SK-N-SH (cell line): Measurements from ENCODE around the gene FAM107A. TPM values are rescaled to one million over a fixed set of nuclear protein-coding genes. Genes with fewer than 3 reads are reported as not detected.

Experiments used
- CTCF ChIA-PET: fragments of 300-600, 350-600 bp; formaldehyde crosslinking; extraction: SDS; loops from one replicate; lab custom pipeline; 2021; lab: Yijun Ruan, JAX
- POLR2A ChIA-PET: fragments of 350-600 bp; sonication (Branson Sonifier 250); formaldehyde crosslinking; extraction: SDS; loops from one replicate; lab custom pipeline; 2020; ENCODE audit warnings: antibody characterized with exemption, inconsistent platforms; lab: Yijun Ruan, JAX
- DNase-seq: peaks from one replicate; pipeline ENCODE4 v3.0.0; 2012
- H2AFZ ChIP-seq: fragments of 200-600 bp; sonication (generic); 2 replicates; pipeline ENCODE4 v1.8.1; 2016; ENCODE audit warnings: antibody characterized with exemption, mild to moderate bottlenecking, low read depth
- H3F3A ChIP-seq: fragments of 200-600 bp; sonication (generic); replicated peaks from 2 replicates; pipeline ENCODE3; 2016; ENCODE audit warnings: antibody characterized with exemption, mild to moderate bottlenecking; ENCODE audit not compliant: insufficient read depth
- H3K27ac ChIP-seq, 2 experiments: fragments of 200-500 bp in 1 of 2; fragments of 200-600 bp in 1 of 2; sonication (Bioruptor generic) in 1 of 2; sonication (generic), shearing (Covaris generic) in 1 of 2; 2 replicates each; pipeline versions ENCODE4 v1.5.1 to v1.6.1; 2014 to 2016; ENCODE audit warnings: low read depth in 2 of 2, inconsistent platforms in 1 of 2, low read length in 1 of 2, mild to moderate bottlenecking in 1 of 2, mixed read lengths in 1 of 2
- H3K27me3 ChIP-seq: fragments of 200-600 bp; sonication (generic), shearing (Covaris generic); 2 replicates; pipeline ENCODE4 v1.6.1; 2016; ENCODE audit warnings: mixed run types; ENCODE audit not compliant: insufficient read depth
- H3K36me3 ChIP-seq, 2 experiments: fragments of 200-500 bp in 1 of 2; fragments of 200-600 bp in 1 of 2; sonication (Bioruptor generic) in 1 of 2; sonication (generic) in 1 of 2; replicated peaks in 1 of 2; 2 replicates each; pipeline versions ENCODE3 to v1.5.1; 2014 to 2016; ENCODE audit warnings: low read length in 1 of 2, mild to moderate bottlenecking in 1 of 2; ENCODE audit not compliant: insufficient read depth in 2 of 2, control insufficient read depth in 1 of 2
- H3K4me1 ChIP-seq, 2 experiments: fragments of 200-500 bp in 1 of 2; fragments of 200-600 bp in 1 of 2; sonication (Bioruptor generic) in 1 of 2; sonication (generic), shearing (Covaris generic) in 1 of 2; 2 replicates each; pipeline versions ENCODE4 v1.5.1 to v1.6.1; 2014 to 2016; ENCODE audit warnings: low read depth in 1 of 2, low read length in 1 of 2, mixed run types in 1 of 2; ENCODE audit not compliant: insufficient read depth in 2 of 2, control insufficient read depth in 1 of 2
- H3K4me2 ChIP-seq: fragments of 200-600 bp; sonication (generic), shearing (Covaris generic); 2 replicates; pipeline ENCODE4 v1.6.1; 2017; ENCODE audit warnings: mixed run types
- H3K4me3 ChIP-seq, 2 experiments: fragments of 200-500 bp in 1 of 2; fragments of 200-600 bp in 1 of 2; sonication (Bioruptor generic) in 1 of 2; sonication (generic), shearing (Covaris generic) in 1 of 2; 2 replicates each; pipeline versions ENCODE4 v1.5.1 to v1.8.1; 2014 to 2016; ENCODE audit warnings: low read depth in 2 of 2, inconsistent platforms in 1 of 2, low read length in 1 of 2, mild to moderate bottlenecking in 1 of 2, mixed read lengths in 1 of 2, moderate library complexity in 1 of 2
- H3K79me2 ChIP-seq: fragments of 200-600 bp; sonication (generic); 2 replicates; pipeline ENCODE4 v1.8.1; 2017; ENCODE audit warnings: mild to moderate bottlenecking; ENCODE audit not compliant: insufficient read depth
- H3K9ac ChIP-seq: fragments of 200-600 bp; sonication (generic); 2 replicates; pipeline ENCODE4 v1.6.1; 2017; ENCODE audit warnings: mixed run types
- H3K9me2 ChIP-seq: fragments of 200-600 bp; sonication (generic); 2 replicates; pipeline ENCODE4 v1.6.1; 2017; ENCODE audit warnings: mixed run types
- H3K9me3 ChIP-seq: fragments of 200-600 bp; sonication (generic); 2 replicates; pipeline ENCODE4 v1.6.1; 2017; ENCODE audit warnings: mixed run types, mild to moderate bottlenecking, moderate library complexity
- H4K20me1 ChIP-seq: fragments of 200-600 bp; sonication (generic); 2 replicates; pipeline ENCODE4 v1.6.1; 2017; ENCODE audit warnings: mild to moderate bottlenecking, mixed run types; ENCODE audit not compliant: insufficient read depth
- CHD2 ChIP-seq: fragments of 150-350 bp; IDR thresholded peaks from 2 replicates; pipeline ENCODE4 v1.6.1; 2018; ENCODE audit warnings: low read length; ENCODE audit not compliant: partially characterized antibody
- ELF1 ChIP-seq: IDR thresholded peaks from 2 replicates; pipeline ENCODE4 v1.4.0; 2012
- EP300 ChIP-seq, 2 experiments: IDR thresholded peaks; 2 replicates each; pipeline versions ENCODE4 v1.4.0 to v1.6.1; 2012; ENCODE audit warnings: borderline replicate concordance in 1 of 2, low read depth in 1 of 2, low read length in 1 of 2
- FOXJ3 ChIP-seq: sonication (generic); formaldehyde crosslinking; IDR thresholded peaks from 2 replicates; pipeline ENCODE4 v1.5.1; 2020; ENCODE audit warnings: mild to moderate bottlenecking, missing genetic modification reagents
- GATA2 ChIP-seq: sonication (generic); formaldehyde crosslinking; IDR thresholded peaks from 2 replicates; pipeline ENCODE4 v1.5.0; 2020; ENCODE audit warnings: mild to moderate bottlenecking, missing genetic modification reagents
- JUND ChIP-seq: IDR thresholded peaks from 2 replicates; pipeline ENCODE4 v1.4.0; 2012
- MAX ChIP-seq: IDR thresholded peaks from 2 replicates; pipeline ENCODE4 v1.4.0; 2012; ENCODE audit warnings: low read depth
- MEF2A ChIP-seq: IDR thresholded peaks from 2 replicates; pipeline ENCODE4 v1.4.0; 2012; ENCODE audit warnings: low read depth, borderline replicate concordance
- MXI1 ChIP-seq: IDR thresholded peaks from 2 replicates; pipeline ENCODE4 v1.6.1; 2012; ENCODE audit warnings: mild to moderate bottlenecking, low read depth, low read length, improper control_type of control experiment
- NFIC ChIP-seq: IDR thresholded peaks from 2 replicates; pipeline ENCODE4 v1.4.0; 2012; ENCODE audit warnings: borderline replicate concordance
- REST ChIP-seq: IDR thresholded peaks from 2 replicates; pipeline ENCODE4 v1.6.1; 2012; ENCODE audit warnings: mild to moderate bottlenecking, low read depth, low read length, moderate library complexity
- RFX5 ChIP-seq: IDR thresholded peaks from 2 replicates; pipeline ENCODE4 v1.6.1; 2012; ENCODE audit warnings: mild to moderate bottlenecking, improper control_type of control experiment, low read length
- SIN3A ChIP-seq: IDR thresholded peaks from 2 replicates; pipeline ENCODE4 v1.6.1; 2012; ENCODE audit warnings: low read depth, mild to moderate bottlenecking, low read length, moderate library complexity, borderline replicate concordance
- TAF1 ChIP-seq: IDR thresholded peaks from 2 replicates; pipeline ENCODE4 v1.6.1; 2012; ENCODE audit warnings: low read depth, mild to moderate bottlenecking, low read length, moderate library complexity, borderline replicate concordance
- TEAD4 ChIP-seq: IDR thresholded peaks from 2 replicates; pipeline ENCODE4 v1.4.0; 2012; ENCODE audit warnings: mild to moderate bottlenecking, borderline replicate concordance; ENCODE audit not compliant: insufficient read depth
- USF1 ChIP-seq: IDR thresholded peaks from 2 replicates; pipeline ENCODE4 v1.4.0; 2012; ENCODE audit warnings: low read depth, borderline replicate concordance
- YY1 ChIP-seq: IDR thresholded peaks from 2 replicates; pipeline ENCODE4 v1.4.0; 2012; ENCODE audit warnings: low read depth, mild to moderate bottlenecking
- WGBS: methylation state at CpG from one replicate; pipeline ENCODE4 v1.1.6; 2017; ENCODE audit warnings: low lambda C conversion rate; 5-methylcytosine and 5-hydroxymethylcytosine counted together
- polyA plus RNA-seq, 3 experiments: library from polyadenylated mRNA; depleted of rRNA; stranded (reverse); fragments of >200 nt; gene quantifications; 2 replicates each; pipeline ENCODE4 v1.2.3, GENCODE V29; 2012
- TF ChIP-seq, protein P1 (sequence below): fragments of 150-350 bp; IDR thresholded peaks from 2 replicates; pipeline ENCODE4 v1.6.1; 2016; ENCODE audit warnings: mild to moderate bottlenecking, low read depth, low read length

The FAM107A gene
- polyA plus RNA-seq, 1 of the 3 experiments (the other 2 are of a cell fraction): 0.02 TPM

DNA sequence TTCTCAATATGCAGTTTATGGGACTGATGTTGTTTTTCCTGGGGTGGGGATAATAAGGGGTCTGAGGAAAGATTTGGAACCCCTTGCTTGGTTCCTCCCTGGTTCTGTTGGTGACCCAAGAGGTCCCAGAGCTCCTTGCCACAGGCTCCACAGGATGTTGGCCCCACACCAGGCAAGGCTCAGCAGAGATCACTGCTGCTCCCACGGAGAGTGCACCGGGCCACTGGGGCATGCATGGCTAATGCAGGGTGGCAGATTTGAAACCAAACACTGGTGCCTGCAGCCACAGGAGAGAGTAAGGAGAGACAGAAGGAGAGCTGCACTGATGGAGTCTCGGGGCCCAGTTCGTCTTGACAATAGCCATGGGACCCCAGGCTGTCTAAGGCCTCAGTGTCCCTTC, 2.5 kb downstream of the FAM107A start:
- WGBS: 50% methylated on average over 3 of the region's 4 CpGs
- H3K4me2 ChIP-seq: no peak overlapping the region
- TF ChIP-seq FOXJ3 (no peak), YY1 (no peak), CHD2 (no peak), GATA2 (CRISPR knock-in tag) (no peak), SIN3A (no peak), JUND (no peak)
- DNase-seq: no peak
- CTCF ChIA-PET: interaction anchor here (0.6 to 17.3 kb wide), 5 partner anchors 8 to 111 kb away, joined by 3 to 446 read pairs (median 13); no protein-coding TSS in a partner anchor
- no peaks in the 10 kb centered on the region for H3K79me2 ChIP-seq
- H3K4me3 ChIP-seq: no peak overlapping the region
- H2AFZ ChIP-seq: no peak overlapping the region
- H4K20me1 ChIP-seq: no peaks in the 10 kb centered on the region
- no peak overlapping the region for H3K27ac ChIP-seq
- POLR2A ChIA-PET: no interaction called here
- H3K9me3 ChIP-seq: no peaks in the 10 kb centered on the region
- H3K9me2 ChIP-seq: no peaks in the 10 kb centered on the region
- H3K4me1 ChIP-seq: peaks cover 0 to 21% of the 10 kb centered on the region in 2 experiments; a peak in 2 of 4 replicates
- no peaks in the 10 kb centered on the region for H3F3A ChIP-seq
- H3K27me3 ChIP-seq: no peaks in the 10 kb centered on the region
- H3K9ac ChIP-seq: no peak overlapping the region
- H3K36me3 ChIP-seq: no peaks in the 10 kb centered on the region

DNA sequence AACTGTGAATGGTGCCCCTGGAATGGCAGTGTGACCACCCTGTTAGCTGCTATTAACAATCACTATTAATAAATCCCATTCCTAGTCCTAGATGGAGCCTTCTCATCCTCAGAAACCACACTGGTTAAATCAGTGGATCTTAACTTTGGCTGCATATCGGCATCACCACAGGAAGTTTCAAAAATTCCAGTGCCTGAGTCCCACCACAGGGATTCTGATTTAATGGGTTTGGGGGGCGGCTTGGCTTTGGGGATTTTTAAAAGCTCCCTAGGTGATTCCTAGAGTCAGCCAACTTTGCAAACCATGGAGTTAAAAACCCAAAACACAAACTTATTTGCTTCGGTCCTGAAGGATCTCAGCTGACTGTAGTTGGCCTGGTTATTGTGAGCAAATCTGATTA, 3.1 kb downstream of the FAM107A start:
- H3K79me2 ChIP-seq: no peaks in the 10 kb centered on the region
- no peak overlapping the region for H3K27ac ChIP-seq
- H2AFZ ChIP-seq: no peak overlapping the region
- ChIA-PET CTCF (interaction anchor here (1.5 to 17.3 kb wide), 5 partner anchors 7 to 110 kb away, joined by 6 to 446 read pairs (median 13); partner anchors contain the start of gene KCTD6), POLR2A (no interaction called here)
- no peaks in the 10 kb centered on the region for H3K36me3 ChIP-seq
- H3K9me3 ChIP-seq: no peaks in the 10 kb centered on the region
- H3K9me2 ChIP-seq: no peaks in the 10 kb centered on the region
- H3F3A ChIP-seq: no peaks in the 10 kb centered on the region
- H3K4me2 ChIP-seq: no peak overlapping the region
- H3K4me3 ChIP-seq: no peak overlapping the region
- H4K20me1 ChIP-seq: no peaks in the 10 kb centered on the region
- TF ChIP-seq MXI1 (no peak), ELF1 (no peak)
- DNase-seq: no peak
- H3K9ac ChIP-seq: no peak overlapping the region
- H3K27me3 ChIP-seq: no peaks in the 10 kb centered on the region
- WGBS: 70% methylated on average over 3 of the region's 3 CpGs
- H3K4me1 ChIP-seq: peaks cover 0 to 21% of the 10 kb centered on the region in 2 experiments; a peak in 2 of 4 replicates

- Histone ChIP-seq H3K27ac (no peak overlapping the region), H3F3A (no peaks in the 10 kb centered on the region), H4K20me1 (no peaks in the 10 kb centered on the region), H3K79me2 (no peaks in the 10 kb centered on the region), H3K9ac (no peak overlapping the region), H2AFZ (no peak overlapping the region), H3K4me1 (peaks cover 0 to 24% of the 10 kb centered on the region in 2 experiments; a peak in 2 of 4 replicates), H3K36me3 (no peaks in the 10 kb centered on the region), H3K27me3 (no peaks in the 10 kb centered on the region), H3K9me2 (no peaks in the 10 kb centered on the region), H3K4me3 (no peak overlapping the region), H3K9me3 (no peaks in the 10 kb centered on the region), H3K4me2 (no peak overlapping the region)
- no peak for DNase-seq
- WGBS: 66% methylated on average over 6 of the region's 6 CpGs
- ChIA-PET CTCF (interaction anchor here (1.5 to 17.3 kb wide), 2 partner anchors 54 to 82 kb away, joined by 6 to 446 read pairs; partner anchors contain the start of gene KCTD6), POLR2A (no interaction called here)
- no peak for TF ChIP-seq TAF1
- no peak for TF ChIP-seq NFIC
- no peak for TF ChIP-seq GATA2 (CRISPR knock-in tag)
- TF ChIP-seq REST: no peak
- no peak for TF ChIP-seq RFX5
- no peak for TF ChIP-seq ELF1
- no peak for TF ChIP-seq MAX
- TF ChIP-seq EP300 (IDR thresholded peaks at IDR 0.05; ENCODE audit: borderline replicate concordance in 1 of 2, low read depth in 1 of 2, low read length in 1 of 2): no peak
- no peak for TF ChIP-seq FOXJ3
- TF ChIP-seq, protein P1, sequence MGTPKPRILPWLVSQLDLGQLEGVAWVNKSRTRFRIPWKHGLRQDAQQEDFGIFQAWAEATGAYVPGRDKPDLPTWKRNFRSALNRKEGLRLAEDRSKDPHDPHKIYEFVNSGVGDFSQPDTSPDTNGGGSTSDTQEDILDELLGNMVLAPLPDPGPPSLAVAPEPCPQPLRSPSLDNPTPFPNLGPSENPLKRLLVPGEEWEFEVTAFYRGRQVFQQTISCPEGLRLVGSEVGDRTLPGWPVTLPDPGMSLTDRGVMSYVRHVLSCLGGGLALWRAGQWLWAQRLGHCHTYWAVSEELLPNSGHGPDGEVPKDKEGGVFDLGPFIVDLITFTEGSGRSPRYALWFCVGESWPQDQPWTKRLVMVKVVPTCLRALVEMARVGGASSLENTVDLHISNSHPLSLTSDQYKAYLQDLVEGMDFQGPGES: no peak
- TF ChIP-seq MEF2A: no peak
- no peak for TF ChIP-seq USF1
- TF ChIP-seq TEAD4: no peak
Measured at GRCh38 chr3:58573640-58574039, 3.6 kb downstream of the FAM107A start.
